ENCODE measurements around the gene CARD10.
"Not testable (repeated sequence)": the region's sequence is repeated elsewhere in the genome, so short reads cannot be mapped to it uniquely, and the experiment has no call there.

CARD10 gene

DNA sequence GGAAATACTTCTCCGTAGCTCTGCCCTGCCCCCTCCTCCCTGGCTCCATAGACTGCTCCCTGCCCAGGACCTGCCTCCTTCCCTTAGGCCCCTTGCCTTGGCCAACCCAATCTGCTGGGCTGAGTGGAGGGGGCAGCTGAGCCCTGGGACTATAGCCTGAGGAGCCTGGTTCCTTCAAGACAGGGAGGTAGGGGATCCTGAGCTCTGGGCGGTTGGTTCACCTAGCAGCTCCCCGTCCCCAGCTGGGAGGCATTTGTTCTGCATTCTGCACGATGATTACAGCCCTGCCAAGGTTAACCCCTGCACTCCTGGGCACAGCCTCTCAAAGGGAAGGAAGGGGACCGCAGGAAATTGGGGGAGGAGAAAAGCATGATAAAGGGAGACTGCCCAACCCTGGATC, 37.5 kb upstream of the CARD10 start:
- no peak for DNase-seq

DNA sequence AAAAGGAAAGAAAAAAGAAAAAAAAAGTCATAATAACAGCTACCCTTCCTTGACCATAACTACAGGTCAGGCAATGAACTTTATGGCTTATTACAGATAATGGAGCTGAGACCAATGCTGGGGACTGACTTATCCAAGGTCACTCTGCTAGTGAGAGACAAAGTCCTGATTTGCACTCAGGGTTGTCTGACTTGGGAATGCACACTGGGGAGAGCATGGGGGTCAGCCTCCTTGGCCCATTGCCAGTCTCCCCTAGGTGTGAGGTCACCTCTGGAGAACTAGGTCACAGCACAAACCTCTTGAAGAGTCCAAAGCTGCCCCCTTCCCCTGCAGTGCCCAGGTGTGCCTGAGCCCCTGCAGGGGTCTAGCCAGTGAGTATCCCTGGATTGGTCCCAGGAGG, 35.8 kb upstream of the CARD10 start:
- DNase-seq, result no peak

GRCh38 chr22:37553725-37554124, 34.5 kb upstream of the CARD10 start:
- no peak for DNase-seq

GRCh38 chr22:37552524-37553163, 33.4 kb upstream of the CARD10 start:
- no peak for DNase-seq

DNA sequence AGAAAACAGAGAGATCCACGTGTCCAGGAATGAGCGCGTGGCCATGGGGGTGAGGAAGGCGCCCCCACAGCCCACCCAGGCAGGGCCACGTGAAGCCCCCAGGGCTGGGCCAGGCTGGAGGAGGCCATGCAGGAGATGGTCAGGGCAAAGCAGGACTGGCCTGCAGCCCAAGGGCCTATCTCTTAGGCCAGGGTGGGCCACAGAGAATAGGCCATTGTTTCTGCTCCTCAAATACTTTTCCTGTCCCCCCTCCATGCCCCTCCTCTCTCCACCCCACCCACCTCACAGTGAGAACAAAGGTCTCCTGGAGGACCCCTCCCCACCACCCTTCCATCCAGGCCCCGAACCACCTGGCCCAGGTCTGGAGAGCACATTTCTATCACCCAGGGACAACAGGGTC, 32.8 kb upstream of the CARD10 start:
- no peak for DNase-seq

DNA sequence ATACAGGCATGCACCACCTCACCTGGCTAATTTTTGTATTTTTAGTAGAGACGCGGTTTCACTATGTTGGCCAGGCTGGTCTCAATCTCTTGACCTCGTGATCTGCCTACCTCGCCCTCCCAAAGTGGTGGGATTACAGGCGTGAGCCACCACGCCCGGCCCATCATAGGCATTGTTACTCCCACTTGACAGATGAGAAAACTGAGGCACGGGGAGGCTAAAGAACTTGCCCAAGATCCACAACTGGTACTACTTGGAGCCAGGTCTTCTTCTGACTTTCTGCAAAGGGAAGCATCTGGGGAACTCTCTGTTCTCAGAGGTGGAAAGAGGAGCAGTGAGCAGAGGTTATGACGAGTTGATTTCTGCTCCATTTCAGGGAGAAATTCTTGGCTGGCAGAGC, 31.7 kb upstream of the CARD10 start:
- not testable (repeated sequence) for DNase-seq

- DNase-seq, result no peak
These were observed 30.5 kb upstream of the CARD10 start for GRCh38 chr22:37549704-37550059.

- no peak for DNase-seq
These were observed 28.1 kb upstream of the CARD10 start for GRCh38 chr22:37547251-37547741.

- DNase-seq, result no peak
These were observed 27.4 kb upstream of the CARD10 start for GRCh38 chr22:37546437-37547250.

DNA sequence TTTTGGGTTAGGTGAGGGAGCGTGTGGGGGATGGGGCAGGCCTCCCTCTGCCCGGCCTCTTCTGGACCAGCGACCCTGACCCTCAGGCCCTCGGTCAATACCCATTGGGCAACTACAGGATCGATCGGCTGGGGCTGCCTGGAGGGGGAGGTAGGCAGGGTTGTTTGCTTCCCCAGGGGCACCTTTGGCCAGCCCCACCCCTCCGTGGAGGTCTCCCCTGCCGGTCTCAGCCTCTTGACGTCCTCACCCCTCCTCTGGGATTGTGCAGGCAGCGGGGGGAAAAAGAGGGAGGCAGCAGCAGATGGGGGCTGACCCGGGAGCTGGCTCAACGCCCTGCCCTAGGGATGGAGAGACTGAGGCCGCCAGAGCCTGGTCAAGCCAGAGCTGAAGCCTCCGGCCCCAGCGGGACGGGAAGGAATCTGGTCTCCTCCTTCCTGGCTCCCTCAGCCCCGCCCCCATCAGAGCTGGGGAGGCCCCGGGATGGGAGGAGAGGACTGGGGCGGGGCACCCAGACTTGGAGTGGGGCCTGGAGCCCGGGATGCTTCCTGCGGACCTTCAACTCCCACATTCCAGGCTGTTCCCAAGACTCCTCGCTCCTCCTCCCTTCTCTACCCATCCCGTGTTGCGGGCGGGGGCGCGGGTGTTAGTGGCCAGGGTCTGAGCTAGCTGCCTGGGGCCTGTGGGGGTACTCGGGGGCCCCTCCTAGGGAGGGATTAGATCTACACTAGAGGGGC, 26.7 kb upstream of the CARD10 start:
- no peak for DNase-seq

DNA sequence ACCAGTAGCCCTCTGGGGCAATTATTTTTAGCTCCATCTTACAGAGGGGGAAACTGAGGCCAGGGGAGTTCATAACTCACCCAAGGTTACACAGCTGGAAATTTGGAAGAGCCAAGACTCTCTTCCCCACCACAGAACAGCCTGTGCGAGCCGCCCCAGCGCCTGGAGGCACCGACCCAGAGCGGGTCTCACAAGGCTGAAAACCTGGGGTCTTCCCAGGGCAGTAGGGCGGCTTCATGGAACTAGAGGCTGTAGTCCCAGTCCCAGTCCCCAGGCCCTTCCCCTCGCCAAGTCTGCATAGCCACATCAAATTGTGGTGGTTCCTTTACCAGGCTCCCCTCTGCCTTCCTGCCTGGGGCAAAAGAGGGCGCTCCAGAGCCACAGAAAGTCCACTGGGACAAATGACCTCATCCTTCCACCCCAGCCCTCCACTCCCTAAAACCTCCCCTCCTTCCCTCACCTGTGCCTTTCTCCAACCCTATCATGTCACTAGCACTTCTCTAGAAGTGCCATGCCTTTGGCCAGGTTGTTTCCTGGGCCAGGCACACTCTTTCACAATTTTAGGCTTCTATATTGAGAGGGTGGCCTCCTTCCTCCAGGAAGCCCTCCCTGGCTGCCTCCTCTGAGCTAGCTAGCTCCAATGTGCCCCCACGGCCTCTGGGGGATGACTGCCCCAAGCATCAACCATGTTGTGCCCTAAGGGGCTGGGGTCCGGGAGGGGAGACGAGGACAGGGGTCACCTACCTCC, 25.9 kb upstream of the CARD10 start:
- DNase-seq, result no peak

- no peak for DNase-seq
These were observed 23.7 kb upstream of the CARD10 start for GRCh38 chr22:37542959-37543358.

- not testable (repeated sequence) for DNase-seq
These were observed 23.2 kb upstream of the CARD10 start for GRCh38 chr22:37542416-37542815.

DNA sequence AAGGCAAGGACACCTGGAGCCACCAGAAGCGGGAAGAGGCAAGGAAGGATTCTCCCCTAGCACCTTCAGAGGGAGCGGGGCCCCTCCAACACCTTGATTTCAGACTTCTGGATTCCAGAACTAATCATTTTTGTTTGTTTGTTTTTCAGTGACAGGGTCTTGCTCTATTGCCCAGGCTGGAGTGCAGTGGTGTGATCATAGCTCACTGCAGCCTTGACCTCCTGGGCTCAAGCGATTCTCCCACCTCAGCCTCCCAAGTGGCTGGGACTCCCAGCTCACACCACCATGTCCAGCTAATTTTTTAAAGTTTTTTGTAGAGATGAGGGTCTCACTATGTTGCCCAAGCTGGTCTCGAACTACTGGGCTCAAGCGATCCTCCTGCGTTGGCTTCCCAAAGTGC, 20.6 kb upstream of the CARD10 start:
- DNase-seq, result not testable (repeated sequence)

- peak; percentile 65 to 83 (median 69) for DNase-seq
These were observed 19.6 kb upstream of the CARD10 start for GRCh38 chr22:37538590-37539357.

- no peak for DNase-seq
These were observed 15.9 kb upstream of the CARD10 start for GRCh38 chr22:37535159-37535558.

DNA sequence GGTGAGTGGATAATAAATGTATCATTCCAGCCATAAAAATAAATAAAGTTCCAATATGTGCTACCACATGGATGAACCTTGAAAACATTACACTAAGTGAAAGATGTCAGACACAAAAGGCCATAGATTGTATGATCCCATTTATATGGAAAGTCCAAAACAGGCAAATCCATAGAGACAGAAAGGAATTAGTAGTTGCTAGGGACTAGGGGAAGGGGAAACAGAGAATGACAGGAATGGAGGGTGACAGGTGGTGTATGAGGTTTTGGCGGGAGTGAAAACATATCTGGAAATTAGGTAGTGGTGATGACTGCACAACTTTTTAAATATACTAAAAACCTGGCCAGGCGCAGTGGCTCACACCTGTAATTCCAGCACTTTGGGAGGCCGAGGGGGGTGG, 15.2 kb upstream of the CARD10 start:
- DNase-seq, result no peak

DNA sequence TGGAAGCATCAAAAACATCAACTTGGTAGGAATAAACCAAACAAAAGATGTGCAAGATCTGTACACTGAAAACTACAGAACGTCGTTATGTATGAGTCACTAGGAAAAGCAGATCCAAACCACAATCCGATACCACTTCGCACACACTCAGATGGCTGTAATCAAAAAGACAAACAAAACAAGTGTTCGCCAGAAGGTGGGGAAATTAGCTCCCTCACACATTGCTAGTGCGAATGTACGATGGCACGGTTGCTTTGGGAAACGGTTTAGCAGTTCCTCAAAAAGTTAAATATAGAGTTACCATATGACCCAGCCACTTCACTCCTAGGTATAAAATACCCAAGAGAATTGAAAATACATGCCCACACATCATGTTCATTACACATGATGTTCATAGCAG, 14.8 kb upstream of the CARD10 start:
- peak in 1 of 3 experiments; percentile 45 for DNase-seq

DNA sequence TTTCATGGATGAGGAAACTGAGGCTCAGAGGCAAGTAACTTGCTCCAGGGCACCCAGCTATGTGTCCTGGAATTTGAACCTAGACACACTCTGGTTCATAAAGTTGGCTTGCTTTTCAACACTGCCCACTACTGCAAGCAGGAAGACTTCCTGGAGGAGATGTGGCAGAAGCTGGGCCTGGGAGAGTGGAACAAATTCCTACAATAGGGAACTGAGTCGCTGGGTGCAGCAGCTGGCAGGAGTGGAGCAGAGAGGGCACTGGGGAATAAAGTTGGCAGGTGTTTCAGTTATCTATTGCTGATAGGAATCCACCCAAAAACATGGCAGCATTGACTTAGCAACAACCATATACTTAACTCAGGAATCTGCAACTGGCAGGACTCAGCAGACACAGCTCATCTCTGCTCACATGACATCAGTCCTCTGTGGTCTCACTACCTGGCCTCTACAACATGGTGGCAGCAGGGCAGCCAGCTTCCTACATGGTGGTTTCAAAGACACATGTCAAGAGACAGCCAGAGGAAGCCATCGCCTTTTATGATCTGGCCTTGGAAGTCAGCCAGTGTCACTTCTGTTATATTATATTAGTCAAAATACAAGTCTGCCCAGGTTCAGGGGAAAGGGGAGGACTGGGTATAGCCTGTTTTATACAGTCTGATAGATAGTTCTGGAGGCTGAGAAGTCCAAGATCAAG, 10.6 kb upstream of the CARD10 start:
- no peak for DNase-seq

- DNase-seq, result not testable (repeated sequence)
These were observed 8.7 kb upstream of the CARD10 start for GRCh38 chr22:37527952-37528351.

GRCh38 chr22:37527081-37527752, 8.0 kb upstream of the CARD10 start:
- DNase-seq, result not testable (repeated sequence)

All from NCI-H1417 (cell line).